Neural cell (in vitro differentiated cells): ENCODE data around the gene NPAS3. TPM values are rescaled to one million over a fixed set of nuclear protein-coding genes. Genes with fewer than 3 reads are reported as not detected.

ENCODE experiments used
- H2AFZ ChIP-seq: fragments of 200-600, 300-800 bp; sonication (generic), shearing (Covaris generic); 2 replicates; pipeline ENCODE4 v1.6.0; 2014; ENCODE audit warnings: low read depth, mild to moderate bottlenecking, antibody characterized with exemption, low read length, moderate library complexity
- H3F3A ChIP-seq: fragments of 200-600 bp; shearing (Covaris generic); 2 replicates; pipeline ENCODE4 v1.6.1; 2016; ENCODE audit warnings: mild to moderate bottlenecking, moderate library complexity, mixed read lengths, antibody characterized with exemption, low read length; ENCODE audit not compliant: insufficient read depth, poor library complexity, severe bottlenecking
- H3K27ac ChIP-seq: fragments of 200-600, 300-800 bp; sonication (generic), shearing (Covaris generic); 2 replicates; pipeline ENCODE4 v1.5.1; 2014; ENCODE audit warnings: mild to moderate bottlenecking, low read length, moderate library complexity
- H3K27me3 ChIP-seq: fragments of 300-800, 200-600 bp; sonication (generic), shearing (Covaris generic); 2 replicates; pipeline ENCODE4 v1.6.0; 2014; ENCODE audit warnings: mild to moderate bottlenecking, low read depth, low read length, moderate library complexity; ENCODE audit not compliant: insufficient read depth
- H3K36me3 ChIP-seq: fragments of 300-800, 200-600 bp; sonication (generic), shearing (Covaris generic); 2 replicates; pipeline ENCODE4 v1.5.1; 2014; ENCODE audit warnings: mild to moderate bottlenecking, antibody characterized with exemption, low read length, moderate library complexity; ENCODE audit not compliant: insufficient read depth
- H3K4me2 ChIP-seq: fragments of 300-800, 200-600 bp; sonication (generic), shearing (Covaris generic); 2 replicates; pipeline ENCODE4 v1.6.0; 2014; ENCODE audit warnings: mild to moderate bottlenecking, low read length
- H3K4me3 ChIP-seq: fragments of 300-800, 200-600 bp; sonication (generic), shearing (Covaris generic); 2 replicates; pipeline ENCODE4 v1.5.1; 2014; ENCODE audit warnings: mild to moderate bottlenecking, low read length, moderate library complexity
- H3K79me2 ChIP-seq: fragments of 200-600 bp; shearing (Covaris generic); replicated peaks from 2 replicates; pipeline ENCODE4 v1.6.0; 2014; ENCODE audit warnings: mild to moderate bottlenecking, low read length, moderate library complexity; ENCODE audit not compliant: insufficient read depth
- H3K9ac ChIP-seq: fragments of 300-800, 200-600 bp; sonication (generic), shearing (Covaris generic); 2 replicates; pipeline ENCODE4 v1.6.1; 2016; ENCODE audit warnings: mild to moderate bottlenecking, low read length, mixed read lengths
- H3K9me2 ChIP-seq: fragments of 200-600 bp; shearing (Covaris generic); 2 replicates; pipeline ENCODE4 v1.6.1; 2016; ENCODE audit warnings: mild to moderate bottlenecking, low read length, mixed read lengths; ENCODE audit not compliant: insufficient read depth
- H3K9me3 ChIP-seq: fragments of 200-600, 300-800 bp; sonication (generic), shearing (Covaris generic); 2 replicates; pipeline ENCODE4 v1.6.1; 2016; ENCODE audit warnings: mild to moderate bottlenecking, mixed run types, low read length, moderate library complexity, mixed read lengths
- H4K20me1 ChIP-seq: fragments of 200-600 bp; shearing (Covaris generic); 2 replicates; pipeline ENCODE4 v1.6.1; 2016; ENCODE audit warnings: mild to moderate bottlenecking, mixed run types; ENCODE audit not compliant: insufficient read depth
- CTCF ChIP-seq: fragments of 450-650 bp; IDR thresholded peaks from 2 replicates; pipeline ENCODE4 v1.5.1; 2014; ENCODE audit warnings: antibody characterized with exemption, mild to moderate bottlenecking, moderate library complexity; ENCODE audit not compliant: poor library complexity, severe bottlenecking
- EP300 ChIP-seq: fragments of 450-650 bp; conservative IDR thresholded peaks from 2 replicates; pipeline ENCODE4 v1.6.1; 2014; ENCODE audit warnings: antibody characterized with exemption, mild to moderate bottlenecking, moderate library complexity; ENCODE audit not compliant: poor library complexity, severe bottlenecking
- EZH2 ChIP-seq: fragments of 200-600, 300-800 bp; shearing (Covaris generic), sonication (generic); IDR thresholded peaks from 2 replicates; pipeline ENCODE4 v1.6.1; 2014; ENCODE audit warnings: antibody characterized with exemption, low read length, borderline replicate concordance, mild to moderate bottlenecking; ENCODE audit not compliant: insufficient read depth, poor library complexity, severe bottlenecking
- MXI1 ChIP-seq: fragments of 450-650 bp; conservative IDR thresholded peaks from 2 replicates; pipeline ENCODE4 v1.6.1; 2014; ENCODE audit warnings: antibody characterized with exemption, mild to moderate bottlenecking; ENCODE audit not compliant: poor library complexity, severe bottlenecking
- POLR2AphosphoS5 ChIP-seq: IDR thresholded peaks from 2 replicates; pipeline ENCODE4 v1.6.1; 2012
- RAD21 ChIP-seq: fragments of 450-650 bp; conservative IDR thresholded peaks from 2 replicates; pipeline ENCODE4 v1.6.1; 2014; ENCODE audit warnings: antibody characterized with exemption, mild to moderate bottlenecking, moderate library complexity
- SMC3 ChIP-seq: fragments of 450-650 bp; conservative IDR thresholded peaks from 2 replicates; pipeline ENCODE4 v1.6.1; 2014; ENCODE audit warnings: antibody characterized with exemption, mild to moderate bottlenecking, moderate library complexity; ENCODE audit not compliant: poor library complexity
- TAF1 ChIP-seq: IDR thresholded peaks from 2 replicates; pipeline ENCODE4 v1.6.1; 2012; ENCODE audit warnings: low read depth
- polyA plus RNA-seq: library from polyadenylated mRNA; depleted of rRNA; stranded (reverse); fragments of >200 nt; gene quantifications from 2 replicates; pipeline ENCODE4 v1.2.3, GENCODE V29; 2014
- TF ChIP-seq, protein P1 (sequence below): IDR thresholded peaks from 2 replicates; pipeline ENCODE4 v1.6.1; 2012; ENCODE audit warnings: borderline replicate concordance

The NPAS3 gene
- polyA plus RNA-seq, 1 donor from 2014 or later: 1.3 TPM

- H4K20me1 ChIP-seq: no peaks in the 10 kb centered on the region
- H3K9me2 ChIP-seq: no peaks in the 10 kb centered on the region
- H3K9me3 ChIP-seq: no peaks in the 10 kb centered on the region
- no peaks in the 10 kb centered on the region for H3K79me2 ChIP-seq
- TF ChIP-seq EP300: no peak
- no peak for TF ChIP-seq POLR2AphosphoS5
- TF ChIP-seq TAF1: no peak
- TF ChIP-seq RAD21: no peak
- TF ChIP-seq SMC3: no peak
- TF ChIP-seq CTCF: no peak
- TF ChIP-seq, protein P1, sequence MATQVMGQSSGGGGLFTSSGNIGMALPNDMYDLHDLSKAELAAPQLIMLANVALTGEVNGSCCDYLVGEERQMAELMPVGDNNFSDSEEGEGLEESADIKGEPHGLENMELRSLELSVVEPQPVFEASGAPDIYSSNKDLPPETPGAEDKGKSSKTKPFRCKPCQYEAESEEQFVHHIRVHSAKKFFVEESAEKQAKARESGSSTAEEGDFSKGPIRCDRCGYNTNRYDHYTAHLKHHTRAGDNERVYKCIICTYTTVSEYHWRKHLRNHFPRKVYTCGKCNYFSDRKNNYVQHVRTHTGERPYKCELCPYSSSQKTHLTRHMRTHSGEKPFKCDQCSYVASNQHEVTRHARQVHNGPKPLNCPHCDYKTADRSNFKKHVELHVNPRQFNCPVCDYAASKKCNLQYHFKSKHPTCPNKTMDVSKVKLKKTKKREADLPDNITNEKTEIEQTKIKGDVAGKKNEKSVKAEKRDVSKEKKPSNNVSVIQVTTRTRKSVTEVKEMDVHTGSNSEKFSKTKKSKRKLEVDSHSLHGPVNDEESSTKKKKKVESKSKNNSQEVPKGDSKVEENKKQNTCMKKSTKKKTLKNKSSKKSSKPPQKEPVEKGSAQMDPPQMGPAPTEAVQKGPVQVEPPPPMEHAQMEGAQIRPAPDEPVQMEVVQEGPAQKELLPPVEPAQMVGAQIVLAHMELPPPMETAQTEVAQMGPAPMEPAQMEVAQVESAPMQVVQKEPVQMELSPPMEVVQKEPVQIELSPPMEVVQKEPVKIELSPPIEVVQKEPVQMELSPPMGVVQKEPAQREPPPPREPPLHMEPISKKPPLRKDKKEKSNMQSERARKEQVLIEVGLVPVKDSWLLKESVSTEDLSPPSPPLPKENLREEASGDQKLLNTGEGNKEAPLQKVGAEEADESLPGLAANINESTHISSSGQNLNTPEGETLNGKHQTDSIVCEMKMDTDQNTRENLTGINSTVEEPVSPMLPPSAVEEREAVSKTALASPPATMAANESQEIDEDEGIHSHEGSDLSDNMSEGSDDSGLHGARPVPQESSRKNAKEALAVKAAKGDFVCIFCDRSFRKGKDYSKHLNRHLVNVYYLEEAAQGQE: no peak
- no peak for TF ChIP-seq EZH2
- no peak for TF ChIP-seq MXI1
- no peaks in the 10 kb centered on the region for H3F3A ChIP-seq
- H3K4me3 ChIP-seq: no peak overlapping the region
- no peaks in the 10 kb centered on the region for H3K36me3 ChIP-seq
- no peaks in the 10 kb centered on the region for H3K27me3 ChIP-seq
- H2AFZ ChIP-seq: no peak overlapping the region
- no peak overlapping the region for H3K27ac ChIP-seq
- H3K9ac ChIP-seq: no peak overlapping the region
- no peak overlapping the region for H3K4me2 ChIP-seq
These were observed 425.8 kb downstream of the NPAS3 start for GRCh38 chr14:33364466-33364865.

- H3K4me2 ChIP-seq: no peak overlapping the region
- TF ChIP-seq SMC3: no peak
- TF ChIP-seq EP300: no peak
- no peak for TF ChIP-seq TAF1
- no peak for TF ChIP-seq EZH2
- TF ChIP-seq, protein P1: no peak
- no peak for TF ChIP-seq MXI1
- TF ChIP-seq POLR2AphosphoS5: no peak
- no peak for TF ChIP-seq CTCF
- TF ChIP-seq RAD21: no peak
- H3K27ac ChIP-seq: no peak overlapping the region
- H3K9me3 ChIP-seq: no peaks in the 10 kb centered on the region
- H4K20me1 ChIP-seq: no peaks in the 10 kb centered on the region
- H2AFZ ChIP-seq: no peak overlapping the region
- H3K27me3 ChIP-seq: no peaks in the 10 kb centered on the region
- no peaks in the 10 kb centered on the region for H3F3A ChIP-seq
- H3K36me3 ChIP-seq: no peaks in the 10 kb centered on the region
- H3K4me3 ChIP-seq: no peak overlapping the region
- no peak overlapping the region for H3K9ac ChIP-seq
- H3K79me2 ChIP-seq: no peaks in the 10 kb centered on the region
- no peaks in the 10 kb centered on the region for H3K9me2 ChIP-seq
These were observed 430.4 kb downstream of the NPAS3 start for GRCh38 chr14:33369041-33369440.
